Trophoblast cell (in vitro differentiated cells and primary cell): Measurements from ENCODE around the gene ZC3H12D.

ENCODE experiments used
- DNase-seq, 2 donors: peaks; one replicate each; pipeline ENCODE4 v3.0.0-alpha.2; 2016
- H2AFZ ChIP-seq: 2 replicates; pipeline ENCODE4 v1.6.1; 2013; ENCODE audit warnings: low read length, moderate library complexity, mild to moderate bottlenecking; ENCODE audit not compliant: insufficient read depth, poor library complexity
- H2AK5ac ChIP-seq: 2 replicates; pipeline ENCODE4 v1.6.1; 2013; ENCODE audit warnings: mild to moderate bottlenecking, low read length
- H2BK120ac ChIP-seq: 2 replicates; pipeline ENCODE4 v1.6.1; 2013; ENCODE audit warnings: low read length, mild to moderate bottlenecking, moderate library complexity; ENCODE audit not compliant: insufficient read depth, poor library complexity
- H2BK12ac ChIP-seq: 2 replicates; pipeline ENCODE4 v1.6.1; 2013; ENCODE audit warnings: mild to moderate bottlenecking, low read length, moderate library complexity
- H2BK5ac ChIP-seq: 2 replicates; pipeline ENCODE4 v1.6.1; 2013; ENCODE audit warnings: low read length, low read depth, moderate library complexity, mild to moderate bottlenecking; ENCODE audit not compliant: poor library complexity
- H3K14ac ChIP-seq: 2 replicates; pipeline ENCODE4 v1.6.1; 2013; ENCODE audit warnings: mild to moderate bottlenecking, low read length
- H3K18ac ChIP-seq: 2 replicates; pipeline ENCODE4 v1.6.1; 2013; ENCODE audit warnings: mild to moderate bottlenecking, low read length
- H3K23ac ChIP-seq: 2 replicates; pipeline ENCODE4 v1.6.1; 2013; ENCODE audit warnings: low read length
- H3K27ac ChIP-seq: 2 replicates; pipeline ENCODE4 v1.5.1; 2013; ENCODE audit warnings: low read depth, mild to moderate bottlenecking, inconsistent platforms, low read length, moderate library complexity
- H3K27me3 ChIP-seq: 2 replicates; pipeline ENCODE4 v1.6.1; 2013; ENCODE audit warnings: inconsistent platforms, mild to moderate bottlenecking, low read length, moderate library complexity; ENCODE audit not compliant: insufficient read depth
- H3K36me3 ChIP-seq, 2 experiments: 1 replicate in 1 of 2; 2 replicates in 1 of 2; pipeline ENCODE4 v1.6.1; 2013; ENCODE audit warnings: low read length in 2 of 2, mild to moderate bottlenecking in 2 of 2, moderate library complexity in 1 of 2; ENCODE audit not compliant: insufficient read depth in 2 of 2, control insufficient read depth in 1 of 2
- H3K4ac ChIP-seq: 2 replicates; pipeline ENCODE4 v1.6.1; 2013; ENCODE audit warnings: low read depth, mild to moderate bottlenecking, low read length, moderate library complexity
- H3K4me1 ChIP-seq, 2 experiments: 1 replicate in 1 of 2; 2 replicates in 1 of 2; pipeline ENCODE4 v1.6.1; 2013; ENCODE audit warnings: low read length in 2 of 2, mild to moderate bottlenecking in 2 of 2, moderate library complexity in 1 of 2; ENCODE audit not compliant: insufficient read depth in 2 of 2, control insufficient read depth in 1 of 2
- H3K4me2 ChIP-seq: 2 replicates; pipeline ENCODE4 v1.6.1; 2013; ENCODE audit warnings: inconsistent platforms, mild to moderate bottlenecking, low read length, moderate library complexity
- H3K4me3 ChIP-seq: 2 replicates; pipeline ENCODE4 v1.5.1; 2013; ENCODE audit warnings: mild to moderate bottlenecking, low read depth, low read length, inconsistent platforms
- H3K79me1 ChIP-seq: one replicate; pipeline ENCODE4 v1.6.1; 2013; ENCODE audit warnings: low read length
- H3K79me2 ChIP-seq: 2 replicates; pipeline ENCODE4 v1.6.1; 2013; ENCODE audit warnings: low read length, mild to moderate bottlenecking; ENCODE audit not compliant: control insufficient read depth, insufficient read depth, poor library complexity
- H3K9ac ChIP-seq: 2 replicates; pipeline ENCODE4 v1.6.1; 2013; ENCODE audit warnings: mild to moderate bottlenecking, low read length
- H3K9me3 ChIP-seq: 2 replicates; pipeline ENCODE4 v1.6.1; 2013; ENCODE audit warnings: low read depth, mild to moderate bottlenecking, control low read depth, inconsistent platforms, low read length; ENCODE audit not compliant: insufficient read depth
- H4K12ac ChIP-seq: 2 replicates; pipeline ENCODE4 v1.6.1; 2013; ENCODE audit warnings: low read depth, mild to moderate bottlenecking, low read length, moderate library complexity
- H4K8ac ChIP-seq: 2 replicates; pipeline ENCODE4 v1.6.1; 2013; ENCODE audit warnings: low read depth, mild to moderate bottlenecking, low read length, moderate library complexity
- H4K91ac ChIP-seq: one replicate; pipeline ENCODE4 v1.6.1; 2013; ENCODE audit warnings: low read depth, mild to moderate bottlenecking, low read length, moderate library complexity
- WGBS: extraction: QIAGEN DNeasy Blood & Tissue Kit; methylation state at CpG from one replicate; pipeline ENCODE4 v1.1.7; 2013; ENCODE audit warnings: missing lambda C conversion rate; ENCODE audit not compliant: insufficient read length, insufficient coverage; ENCODE audit errors: extremely low coverage; 5-methylcytosine and 5-hydroxymethylcytosine counted together

Gene ZC3H12D

GRCh38 chr6:149470948-149471347, 13.9 kb downstream of the ZC3H12D start:
- H3K79me1 ChIP-seq: no peaks in the 10 kb centered on the region
- H3K36me3 ChIP-seq: no peaks in the 10 kb centered on the region
- H3K18ac ChIP-seq: no peak overlapping the region
- H3K14ac ChIP-seq: no peak overlapping the region
- H3K4me2 ChIP-seq: no peak overlapping the region
- no peak overlapping the region for H4K91ac ChIP-seq
- H3K27me3 ChIP-seq: no peaks in the 10 kb centered on the region
- H3K9ac ChIP-seq: no peak overlapping the region
- H3K23ac ChIP-seq: no peak overlapping the region
- no peak overlapping the region for H2AK5ac ChIP-seq
- peaks cover 4% of the 10 kb centered on the region for H3K9me3 ChIP-seq
- no peak overlapping the region for H2BK120ac ChIP-seq
- H2BK5ac ChIP-seq: no peak overlapping the region
- H3K4ac ChIP-seq: no peak overlapping the region
- H3K79me2 ChIP-seq: no peaks in the 10 kb centered on the region
- H3K4me1 ChIP-seq: no peaks in the 10 kb centered on the region
- no peak overlapping the region for H4K12ac ChIP-seq
- no peak overlapping the region for H2AFZ ChIP-seq
- H4K8ac ChIP-seq: no peak overlapping the region
- WGBS: no CpG with 5 or more reads among the region's 2 CpGs
- DNase-seq: no peak
- H2BK12ac ChIP-seq: no peak overlapping the region
- H3K27ac ChIP-seq: no peak overlapping the region
- H3K4me3 ChIP-seq: no peak overlapping the region

GRCh38 chr6:149468179-149468578, 16.6 kb downstream of the ZC3H12D start:
- H4K8ac ChIP-seq: no peak overlapping the region
- H3K4ac ChIP-seq: no peak overlapping the region
- H2AFZ ChIP-seq: no peak overlapping the region
- H2BK5ac ChIP-seq: no peak overlapping the region
- no peak overlapping the region for H4K12ac ChIP-seq
- H3K18ac ChIP-seq: no peak overlapping the region
- no peak for DNase-seq
- H2AK5ac ChIP-seq: no peak overlapping the region
- no peak overlapping the region for H2BK12ac ChIP-seq
- H3K79me2 ChIP-seq: no peaks in the 10 kb centered on the region
- H3K79me1 ChIP-seq: no peaks in the 10 kb centered on the region
- no peak overlapping the region for H3K9ac ChIP-seq
- H3K14ac ChIP-seq: no peak overlapping the region
- no CpG with 5 or more reads among the region's 2 CpGs for WGBS
- H3K27ac ChIP-seq: no peak overlapping the region
- H3K4me2 ChIP-seq: no peak overlapping the region
- H3K4me1 ChIP-seq: no peaks in the 10 kb centered on the region
- no peak overlapping the region for H4K91ac ChIP-seq
- no peaks in the 10 kb centered on the region for H3K36me3 ChIP-seq
- H3K4me3 ChIP-seq: no peak overlapping the region
- H3K23ac ChIP-seq: no peak overlapping the region
- H2BK120ac ChIP-seq: no peak overlapping the region
- H3K27me3 ChIP-seq: no peaks in the 10 kb centered on the region
- no peaks in the 10 kb centered on the region for H3K9me3 ChIP-seq

DNA sequence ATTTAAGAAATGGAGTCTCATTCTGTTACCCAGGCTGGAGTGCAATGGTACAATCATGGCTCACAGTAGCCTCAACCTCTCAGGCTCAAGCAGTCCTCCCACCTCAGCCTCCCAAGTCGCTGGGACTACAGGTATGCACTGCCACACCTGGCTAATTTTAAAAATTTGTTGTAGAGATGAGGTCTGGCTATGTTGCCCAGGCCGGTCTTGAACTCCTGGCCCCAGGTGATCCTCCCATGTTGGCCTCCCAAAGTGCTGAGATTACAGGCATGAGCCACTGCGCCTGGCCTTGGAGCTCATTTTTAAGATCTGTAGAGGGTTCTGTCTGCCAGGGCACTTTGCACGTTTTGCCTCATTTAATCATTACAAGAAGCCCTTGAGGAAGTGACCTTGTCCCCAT, 17.5 kb downstream of the ZC3H12D start:
- DNase-seq: no peak
- no peak overlapping the region for H3K23ac ChIP-seq
- H3K9me3 ChIP-seq: no peaks in the 10 kb centered on the region
- no peaks in the 10 kb centered on the region for H3K36me3 ChIP-seq
- WGBS: no CpG with 5 or more reads among the region's 4 CpGs
- H2BK12ac ChIP-seq: no peak overlapping the region
- H4K8ac ChIP-seq: no peak overlapping the region
- H4K91ac ChIP-seq: no peak overlapping the region
- no peak overlapping the region for H4K12ac ChIP-seq
- no peak overlapping the region for H2BK120ac ChIP-seq
- no peak overlapping the region for H2BK5ac ChIP-seq
- no peak overlapping the region for H2AK5ac ChIP-seq
- no peak overlapping the region for H3K4me2 ChIP-seq
- H3K27ac ChIP-seq: no peak overlapping the region
- H3K14ac ChIP-seq: no peak overlapping the region
- H3K4ac ChIP-seq: no peak overlapping the region
- no peaks in the 10 kb centered on the region for H3K4me1 ChIP-seq
- H3K4me3 ChIP-seq: no peak overlapping the region
- no peak overlapping the region for H3K9ac ChIP-seq
- no peaks in the 10 kb centered on the region for H3K79me1 ChIP-seq
- no peak overlapping the region for H3K18ac ChIP-seq
- no peaks in the 10 kb centered on the region for H3K79me2 ChIP-seq
- H3K27me3 ChIP-seq: no peaks in the 10 kb centered on the region
- H2AFZ ChIP-seq: no peak overlapping the region

GRCh38 chr6:149464411-149464810, 20.4 kb downstream of the ZC3H12D start:
- Histone ChIP-seq H3K79me2 (no peaks in the 10 kb centered on the region), H3K27ac (no peak overlapping the region), H4K91ac (no peak overlapping the region), H3K4me2 (no peak overlapping the region), H4K12ac (no peak overlapping the region), H3K18ac (no peak overlapping the region), H3K4me3 (no peak overlapping the region), H3K4me1 (no peaks in the 10 kb centered on the region), H3K79me1 (no peaks in the 10 kb centered on the region), H3K4ac (no peak overlapping the region), H3K27me3 (no peaks in the 10 kb centered on the region), H3K9me3 (no peaks in the 10 kb centered on the region), H2AFZ (no peak overlapping the region), H3K36me3 (no peaks in the 10 kb centered on the region), H3K9ac (no peak overlapping the region), H3K23ac (no peak overlapping the region), H2BK5ac (no peak overlapping the region), H2BK12ac (no peak overlapping the region), H2AK5ac (no peak overlapping the region), H4K8ac (no peak overlapping the region), H3K14ac (no peak overlapping the region), H2BK120ac (no peak overlapping the region)
- no CpG with 5 or more reads among the region's 8 CpGs for WGBS
- DNase-seq: no peak
